H9 (cell line): ENCODE data around the gene MTHFD1. TPM values are rescaled to one million over a fixed set of nuclear protein-coding genes. Genes with fewer than 3 reads are reported as not detected.

Source experiments
- DNase-seq: peaks from one replicate; pipeline ENCODE4 v3.0.0-alpha.2; 2017
- H2AFZ ChIP-seq: one replicate; pipeline ENCODE4 v1.6.1; 2013; ENCODE audit warnings: mild to moderate bottlenecking, low read length, control low read depth, moderate library complexity
- H2AK5ac ChIP-seq: 2 replicates; pipeline ENCODE4 v1.6.1; 2013; ENCODE audit warnings: low read length, control low read depth, mixed read lengths; ENCODE audit not compliant: insufficient read length
- H2BK120ac ChIP-seq: one replicate; pipeline ENCODE4 v1.6.1; 2013; ENCODE audit warnings: low read depth, mild to moderate bottlenecking, low read length, control low read depth, inconsistent platforms; ENCODE audit not compliant: poor library complexity, severe bottlenecking
- H2BK12ac ChIP-seq: 2 replicates; pipeline ENCODE4 v1.6.1; 2013; ENCODE audit warnings: low read length, control low read depth, mixed read lengths, low read depth; ENCODE audit not compliant: insufficient read length
- H2BK15ac ChIP-seq: 2 replicates; pipeline ENCODE4 v1.6.1; 2013; ENCODE audit warnings: low read depth, low read length, control low read depth
- H2BK20ac ChIP-seq: one replicate; pipeline ENCODE4 v1.6.1; 2013; ENCODE audit warnings: low read depth, mild to moderate bottlenecking, low read length, control low read depth, inconsistent platforms; ENCODE audit not compliant: poor library complexity, severe bottlenecking
- H2BK5ac ChIP-seq: 2 replicates; pipeline ENCODE4 v1.6.1; 2013; ENCODE audit warnings: low read length, control low read depth, mixed read lengths; ENCODE audit not compliant: insufficient read length
- H3K14ac ChIP-seq: 2 replicates; pipeline ENCODE4 v1.6.1; 2013; ENCODE audit warnings: low read length, control low read depth; ENCODE audit not compliant: insufficient read depth
- H3K18ac ChIP-seq: 2 replicates; pipeline ENCODE4 v1.6.1; 2013; ENCODE audit warnings: low read depth, mild to moderate bottlenecking, mixed read lengths, low read length, control low read depth; ENCODE audit not compliant: insufficient read length
- H3K23ac ChIP-seq: 2 replicates; pipeline ENCODE4 v1.6.1; 2013; ENCODE audit warnings: low read length, control low read depth, mixed read lengths, low read depth; ENCODE audit not compliant: insufficient read length
- H3K23me2 ChIP-seq: 2 replicates; pipeline ENCODE4 v1.6.1; 2013; ENCODE audit warnings: low read depth, mild to moderate bottlenecking, mixed read lengths, low read length, control low read depth; ENCODE audit not compliant: insufficient read length, poor library complexity, severe bottlenecking
- H3K27ac ChIP-seq: 2 replicates; pipeline ENCODE4 v1.5.1; 2013; ENCODE audit warnings: low read length, control low read depth, mixed read lengths, low read depth; ENCODE audit not compliant: insufficient read length
- H3K27me3 ChIP-seq: 2 replicates; pipeline ENCODE4 v1.6.1; 2013; ENCODE audit warnings: low read length, control low read depth, inconsistent platforms; ENCODE audit not compliant: insufficient read depth
- H3K4ac ChIP-seq: 2 replicates; pipeline ENCODE4 v1.6.1; 2013; ENCODE audit warnings: low read depth, mild to moderate bottlenecking, control low read depth, inconsistent platforms, low read length, moderate library complexity
- H3K4me1 ChIP-seq: 2 replicates; pipeline ENCODE4 v1.6.1; 2013; ENCODE audit warnings: low read length, control low read depth, inconsistent platforms; ENCODE audit not compliant: insufficient read depth
- H3K4me2 ChIP-seq: 2 replicates; pipeline ENCODE4 v1.6.1; 2013; ENCODE audit warnings: low read length, control low read depth, mixed read lengths; ENCODE audit not compliant: insufficient read length, insufficient read depth
- H3K56ac ChIP-seq: 2 replicates; pipeline ENCODE4 v1.6.1; 2013; ENCODE audit warnings: low read depth, mild to moderate bottlenecking, mixed read lengths, low read length, control low read depth; ENCODE audit not compliant: insufficient read length
- H3K79me1 ChIP-seq: 2 replicates; pipeline ENCODE4 v1.6.1; 2013; ENCODE audit warnings: low read depth, mild to moderate bottlenecking, moderate library complexity, low read length, control low read depth, inconsistent platforms; ENCODE audit not compliant: insufficient read depth, poor library complexity, severe bottlenecking
- H3K79me2 ChIP-seq: 2 replicates; pipeline ENCODE4 v1.6.1; 2013; ENCODE audit warnings: low read length, control low read depth, inconsistent platforms; ENCODE audit not compliant: insufficient read depth
- H3K9ac ChIP-seq: 2 replicates; pipeline ENCODE4 v1.6.1; 2013; ENCODE audit warnings: low read length, control low read depth, mixed read lengths; ENCODE audit not compliant: insufficient read length; ENCODE audit errors: extremely low read depth
- H3K9me3 ChIP-seq: one replicate; pipeline ENCODE4 v1.6.1; 2013; ENCODE audit warnings: low read depth, low read length, inconsistent platforms; ENCODE audit not compliant: control insufficient read depth
- H3T11ph ChIP-seq: one replicate; pipeline ENCODE4 v1.6.1; 2013; ENCODE audit warnings: mild to moderate bottlenecking, low read length, control low read depth, inconsistent platforms
- H4K20me1 ChIP-seq: one replicate; pipeline ENCODE4 v1.6.1; 2013; ENCODE audit not compliant: control insufficient read depth, insufficient read length, insufficient read depth
- H4K5ac ChIP-seq: 2 replicates; pipeline ENCODE4 v1.6.1; 2013; ENCODE audit warnings: low read depth, mild to moderate bottlenecking, mixed read lengths, low read length, control low read depth; ENCODE audit not compliant: insufficient read length
- H4K8ac ChIP-seq: replicated peaks from 2 replicates; pipeline ENCODE4 v1.6.1; 2013; ENCODE audit warnings: low read length, control low read depth, mixed read lengths, low read depth; ENCODE audit not compliant: insufficient read length
- H4K91ac ChIP-seq: 2 replicates; pipeline ENCODE4 v1.6.1; 2013; ENCODE audit warnings: low read depth, mild to moderate bottlenecking, moderate library complexity, mixed read lengths, low read length, control low read depth; ENCODE audit not compliant: insufficient read length
- H3K27ac Mint-ChIP-seq, 3 experiments: 2 replicates in 2 of 3; 3 replicates in 1 of 3; pipeline ENCODE4 v1.8.0; 2020 to 2021; ENCODE audit warnings: mixed read lengths in 3 of 3, mild to moderate bottlenecking in 1 of 3, moderate library complexity in 1 of 3
- H3K27me3 Mint-ChIP-seq: 2 replicates; pipeline ENCODE4 v1.8.0; 2021; ENCODE audit warnings: low read depth, mild to moderate bottlenecking, moderate library complexity, mixed read lengths
- H3K36me3 Mint-ChIP-seq, 3 experiments: 2 replicates in 2 of 3; 3 replicates in 1 of 3; pipeline ENCODE4 v1.8.0; 2020 to 2021; ENCODE audit warnings: low read depth in 3 of 3, mixed read lengths in 3 of 3; ENCODE audit not compliant: insufficient read depth in 1 of 3
- H3K4me1 Mint-ChIP-seq, 2 experiments: 2 replicates each; pipeline ENCODE4 v1.8.0; 2020; ENCODE audit warnings: mixed read lengths in 2 of 2
- H3K4me3 Mint-ChIP-seq, 2 experiments: 2 replicates in 1 of 2; 3 replicates in 1 of 2; pipeline ENCODE4 v1.8.0; 2020 to 2021; ENCODE audit warnings: mild to moderate bottlenecking in 2 of 2, mixed read lengths in 2 of 2, moderate library complexity in 1 of 2
- H3K9me3 Mint-ChIP-seq, 2 experiments: 2 replicates in 1 of 2; 3 replicates in 1 of 2; pipeline ENCODE4 v1.8.0; 2020; ENCODE audit warnings: mild to moderate bottlenecking in 2 of 2, mixed read lengths in 2 of 2, moderate library complexity in 1 of 2
- WGBS: extraction: QIAGEN DNeasy Blood & Tissue Kit; methylation state at CpG from one replicate; pipeline ENCODE4 v1.1.7; 2013; ENCODE audit warnings: missing lambda C conversion rate, low lambda C conversion rate, mixed read lengths; ENCODE audit not compliant: insufficient read length; ENCODE audit errors: extremely low coverage; 5-methylcytosine and 5-hydroxymethylcytosine counted together
- total RNA-seq: library from RNA; stranded (reverse); gene quantifications from 2 replicates; pipeline ENCODE4 v1.2.1, GENCODE V29; 2021
- TF ChIP-seq, protein P1 (sequence below): fragments of 200-600 bp; sonication (generic); conservative IDR thresholded peaks from 3 replicates; pipeline ENCODE4 v1.8.0; 2021; ENCODE audit warnings: antibody characterized with exemption, mild to moderate bottlenecking

The MTHFD1 gene
- total RNA-seq, 1 experiment from 2014 or later: 203 TPM

DNA sequence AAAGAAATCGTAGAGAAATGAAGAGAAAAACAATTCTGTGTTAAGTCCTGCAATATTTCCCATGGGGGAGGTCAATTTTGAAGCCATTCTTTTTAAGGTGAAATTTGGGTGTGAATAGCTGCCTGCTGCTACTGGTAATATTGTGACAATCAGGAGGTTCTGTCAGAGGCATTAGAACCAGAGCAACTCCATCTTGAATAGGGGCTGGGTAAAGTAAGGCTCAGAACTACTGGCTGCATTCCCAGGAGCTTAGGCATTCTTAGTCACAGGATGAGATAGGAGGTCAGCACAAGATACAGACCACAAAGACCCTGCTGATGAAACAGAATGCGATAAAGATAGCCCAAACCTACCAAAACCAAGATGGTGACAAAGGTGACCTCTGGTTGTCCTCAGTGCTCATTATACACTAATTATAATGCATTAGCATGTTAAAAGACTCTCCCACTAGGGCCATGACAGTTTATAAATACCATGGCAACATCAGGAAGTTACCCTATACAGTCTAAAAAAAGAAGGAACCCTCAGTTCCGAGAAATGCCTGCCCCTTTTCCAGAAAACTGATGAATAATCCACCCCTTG, 24.8 kb upstream of the MTHFD1 start:
- WGBS: no CpG with 5 or more reads among the region's 3 CpGs

More for the DNA sequence above, 24.8 kb upstream of the MTHFD1 start:
- no peak overlapping the region for H3K14ac ChIP-seq
- no peak overlapping the region for H2BK5ac ChIP-seq
- no peak for DNase-seq
- no peak overlapping the region for H4K5ac ChIP-seq
- no peak overlapping the region for H2BK15ac ChIP-seq
- no peaks in the 10 kb centered on the region for H3K9me3 Mint-ChIP-seq
- H3K4me2 ChIP-seq: no peak overlapping the region
- H3K9me3 ChIP-seq: no peaks in the 10 kb centered on the region
- no peak overlapping the region for H3K9ac ChIP-seq
- no peaks in the 10 kb centered on the region for H3K4me1 ChIP-seq
- H3K4ac ChIP-seq: no peak overlapping the region
- no peak overlapping the region for H4K8ac ChIP-seq
- no peaks in the 10 kb centered on the region for H4K20me1 ChIP-seq
- TF ChIP-seq, protein P1, sequence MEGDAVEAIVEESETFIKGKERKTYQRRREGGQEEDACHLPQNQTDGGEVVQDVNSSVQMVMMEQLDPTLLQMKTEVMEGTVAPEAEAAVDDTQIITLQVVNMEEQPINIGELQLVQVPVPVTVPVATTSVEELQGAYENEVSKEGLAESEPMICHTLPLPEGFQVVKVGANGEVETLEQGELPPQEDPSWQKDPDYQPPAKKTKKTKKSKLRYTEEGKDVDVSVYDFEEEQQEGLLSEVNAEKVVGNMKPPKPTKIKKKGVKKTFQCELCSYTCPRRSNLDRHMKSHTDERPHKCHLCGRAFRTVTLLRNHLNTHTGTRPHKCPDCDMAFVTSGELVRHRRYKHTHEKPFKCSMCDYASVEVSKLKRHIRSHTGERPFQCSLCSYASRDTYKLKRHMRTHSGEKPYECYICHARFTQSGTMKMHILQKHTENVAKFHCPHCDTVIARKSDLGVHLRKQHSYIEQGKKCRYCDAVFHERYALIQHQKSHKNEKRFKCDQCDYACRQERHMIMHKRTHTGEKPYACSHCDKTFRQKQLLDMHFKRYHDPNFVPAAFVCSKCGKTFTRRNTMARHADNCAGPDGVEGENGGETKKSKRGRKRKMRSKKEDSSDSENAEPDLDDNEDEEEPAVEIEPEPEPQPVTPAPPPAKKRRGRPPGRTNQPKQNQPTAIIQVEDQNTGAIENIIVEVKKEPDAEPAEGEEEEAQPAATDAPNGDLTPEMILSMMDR: no peak
- H2AFZ ChIP-seq: no peak overlapping the region
- H2BK12ac ChIP-seq: no peak overlapping the region
- H2BK120ac ChIP-seq: no peak overlapping the region
- H4K91ac ChIP-seq: no peak overlapping the region
- no peak overlapping the region for H2BK20ac ChIP-seq
- no peak overlapping the region for H3K18ac ChIP-seq
- H2AK5ac ChIP-seq: no peak overlapping the region
- no peaks in the 10 kb centered on the region for H3K27me3 ChIP-seq
- no peaks in the 10 kb centered on the region for H3K79me1 ChIP-seq
- H3K27me3 Mint-ChIP-seq: no peaks in the 10 kb centered on the region
- peak overlapping the region in 1 of 3 experiments; percentile 24; a peak in 2 of 7 replicates for H3K27ac Mint-ChIP-seq
- H3K27ac ChIP-seq: no peak overlapping the region
- no peak overlapping the region for H3K23ac ChIP-seq
- no peaks in the 10 kb centered on the region for H3K79me2 ChIP-seq
- no peak overlapping the region for H3K56ac ChIP-seq
- H3T11ph ChIP-seq: no peak overlapping the region
- peaks cover 3 to 20% of the 10 kb centered on the region in 2 experiments for H3K4me1 Mint-ChIP-seq
- H3K23me2 ChIP-seq: no peaks in the 10 kb centered on the region
- no peaks in the 10 kb centered on the region for H3K36me3 Mint-ChIP-seq
- no peak overlapping the region for H3K4me3 Mint-ChIP-seq
